ENCODE measurements around the gene TAF1B.

TAF1B gene

DNA sequence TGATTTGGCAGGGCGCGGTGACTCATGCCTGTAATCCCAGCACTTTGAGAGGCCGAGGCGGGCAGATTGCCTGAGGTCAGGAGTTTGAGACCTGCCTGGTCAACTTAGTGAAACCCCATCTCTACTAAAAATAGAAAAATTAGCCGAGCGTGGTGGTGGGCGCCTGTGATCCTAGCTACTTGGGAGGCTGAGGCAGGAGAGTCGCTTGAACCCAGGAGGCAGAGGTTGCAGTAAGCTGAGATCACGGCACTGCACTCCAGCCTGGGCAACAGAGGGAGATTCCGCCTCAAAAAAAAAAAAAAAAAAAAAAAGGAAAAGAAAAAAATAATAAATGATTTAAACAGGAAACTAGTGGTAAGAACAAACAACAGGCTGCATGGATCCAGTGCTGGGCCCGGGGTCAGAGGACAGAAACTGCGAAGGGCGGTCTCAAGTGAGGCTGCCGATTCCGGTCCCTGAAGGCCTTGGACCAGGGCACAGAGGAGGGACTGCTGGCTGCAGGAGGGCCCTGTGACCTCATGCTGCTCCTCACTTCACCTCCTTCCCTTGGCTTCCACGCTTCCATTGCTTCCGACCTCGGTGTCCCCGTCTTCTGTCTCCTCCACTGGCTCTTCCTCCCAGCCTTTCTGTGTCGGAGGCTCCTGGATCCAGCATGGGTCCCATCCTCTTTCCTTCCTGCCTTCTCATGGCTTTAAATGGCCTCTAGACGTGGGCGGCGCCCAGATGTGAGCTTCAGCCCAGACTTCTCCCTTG lies 106.1 kb downstream of the TAF1B start:
- TF ChIP-seq POLR2A (IDR thresholded peaks at IDR 0.05; ENCODE audit: low read depth, low read length) = no peak
- no peak for TF ChIP-seq TAF1 (IDR thresholded peaks at IDR 0.05; ENCODE audit: borderline replicate concordance, low read depth, low read length)
- TF ChIP-seq POLR2AphosphoS5 (IDR thresholded peaks at IDR 0.05; ENCODE audit: low read depth, low read length) = no peak
- DNase-seq (ENCODE audit: insufficient read length) (no peak), FAIRE-seq (no peak)

DNA sequence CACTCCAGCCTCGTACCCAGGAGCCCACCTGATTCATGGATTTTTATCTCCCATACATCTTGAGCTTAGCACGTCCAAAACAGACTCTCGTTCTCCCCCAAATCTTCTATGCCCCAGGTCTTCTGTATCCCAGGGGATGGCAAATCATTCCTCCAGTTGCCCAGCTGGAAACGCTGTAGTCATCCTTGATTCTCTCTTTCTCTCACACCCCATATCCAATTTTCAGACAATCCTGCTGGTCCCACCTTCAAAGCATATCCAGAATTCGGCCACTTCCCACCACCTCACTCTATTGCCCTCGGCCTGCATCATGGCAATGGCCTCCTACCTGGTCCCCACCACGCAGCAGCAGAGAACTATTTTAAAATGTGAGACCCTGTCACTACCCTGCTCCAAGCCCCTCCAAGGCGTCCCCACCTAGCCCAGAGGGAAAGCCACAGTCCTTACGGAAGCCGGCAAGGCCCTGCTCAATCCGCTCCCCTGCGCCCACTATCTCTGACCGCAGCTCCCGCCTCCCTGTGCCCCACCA lies 106.8 kb downstream of the TAF1B start:
- FAIRE-seq (no peak), DNase-seq (ENCODE audit: insufficient read length) (no peak)
- TF ChIP-seq POLR2A (IDR thresholded peaks at IDR 0.05; ENCODE audit: low read depth, low read length) = no peak
- no peak for TF ChIP-seq POLR2AphosphoS5 (IDR thresholded peaks at IDR 0.05; ENCODE audit: low read depth, low read length)
- no peak for TF ChIP-seq TAF1 (IDR thresholded peaks at IDR 0.05; ENCODE audit: borderline replicate concordance, low read depth, low read length)

DNA sequence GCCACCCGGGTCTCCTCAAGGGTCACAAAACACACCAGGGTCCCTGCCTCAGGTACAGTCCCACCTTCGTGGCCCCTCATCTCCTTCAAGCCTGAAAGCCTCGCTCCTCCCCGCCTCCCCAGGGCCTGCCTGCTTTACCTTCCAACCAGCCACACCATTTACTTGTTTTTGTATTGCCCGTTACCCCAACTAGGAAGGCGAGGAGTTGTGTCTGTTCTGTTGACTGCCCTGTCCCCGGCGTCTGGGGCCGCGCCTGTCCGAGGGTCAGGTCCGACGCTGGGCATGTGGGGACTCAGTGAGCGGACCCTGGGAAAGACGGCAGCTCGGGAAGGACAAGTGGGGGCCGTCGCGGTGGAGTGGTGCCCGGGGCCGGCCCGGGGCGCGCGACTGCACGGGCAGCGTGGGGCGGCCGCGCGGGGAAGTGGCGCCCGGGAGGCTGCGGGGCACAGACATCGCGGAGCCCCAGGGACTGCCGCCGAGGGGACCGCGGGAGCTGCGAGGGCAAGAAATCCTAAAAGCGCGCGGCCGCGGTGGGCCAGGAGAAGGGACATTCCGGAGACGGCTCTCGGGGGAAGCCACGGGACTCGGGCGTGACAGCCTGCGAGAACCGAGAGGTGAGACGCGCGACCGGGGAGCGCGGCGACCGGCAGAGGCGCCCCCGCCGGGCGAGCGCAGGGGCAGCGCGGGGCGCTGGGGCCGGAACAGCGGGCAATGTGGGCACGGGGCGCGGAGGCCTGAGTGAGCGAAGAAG lies 107.4 kb downstream of the TAF1B start:
- TF ChIP-seq POLR2A (IDR thresholded peaks at IDR 0.05; ENCODE audit: low read depth, low read length) = no peak; the same call in 1 of the 2 replicates
- TF ChIP-seq TAF1 (IDR thresholded peaks at IDR 0.05; ENCODE audit: borderline replicate concordance, low read depth, low read length) = no peak
- FAIRE-seq (no peak), DNase-seq (ENCODE audit: insufficient read length) (peak; percentile 63)

- FAIRE-seq (no peak), DNase-seq (ENCODE audit: insufficient read length) (no peak)
- TF ChIP-seq TAF1 (IDR thresholded peaks at IDR 0.05; ENCODE audit: borderline replicate concordance, low read depth, low read length) = no peak
- TF ChIP-seq POLR2AphosphoS5 (IDR thresholded peaks at IDR 0.05; ENCODE audit: low read depth, low read length) = no peak
- TF ChIP-seq POLR2A (IDR thresholded peaks at IDR 0.05; ENCODE audit: low read depth, low read length) = no peak
Observed at GRCh38 chr2:9951272-9951521, 107.9 kb downstream of the TAF1B start.

DNA sequence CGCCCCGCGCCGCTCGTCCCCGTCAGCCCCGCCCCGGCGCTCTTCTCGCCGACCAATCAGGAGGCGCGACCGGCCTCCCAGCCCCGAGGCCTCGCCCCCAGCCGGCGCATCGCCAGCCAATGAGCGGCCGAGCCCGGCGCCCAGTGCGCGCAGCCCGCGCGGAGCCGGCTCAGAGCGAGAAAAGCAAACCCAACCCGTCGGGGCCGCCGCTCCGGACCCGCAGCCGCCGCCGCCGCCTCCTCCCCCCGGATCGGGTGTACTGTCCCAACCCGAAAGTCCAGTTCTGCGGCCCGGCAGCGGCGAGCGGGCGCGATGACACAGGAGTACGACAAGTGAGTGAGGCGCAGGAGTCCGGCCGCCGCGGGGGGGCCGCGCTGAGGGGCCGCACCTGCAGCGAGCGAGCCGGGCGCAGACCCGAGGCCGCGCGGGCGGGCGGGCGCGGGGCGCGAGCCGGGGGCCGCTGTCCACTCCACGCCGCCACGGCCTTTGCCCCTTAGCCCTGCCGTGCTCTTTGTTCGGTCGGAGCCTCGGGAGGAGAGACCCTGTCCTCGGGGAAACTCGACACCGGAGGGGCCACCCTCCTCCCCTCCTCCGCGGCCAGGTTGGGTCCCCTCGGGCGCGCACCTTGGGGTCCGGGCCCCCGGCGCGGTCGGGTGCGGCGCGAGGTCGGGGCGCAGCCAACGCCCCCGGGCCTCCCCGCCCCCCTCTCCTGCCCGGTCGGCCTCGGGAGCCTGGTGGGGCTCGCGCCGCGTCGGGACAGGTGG lies 108.4 kb downstream of the TAF1B start, which contains the start of gene GRHL1:
TSS of gene GRHL1 (plus strand) at position 172 of the 764 bp plus-strand sequence. CDS start at position 313, 141 bp downstream.
- TF ChIP-seq TAF1 (IDR thresholded peaks at IDR 0.05; ENCODE audit: borderline replicate concordance, low read depth, low read length) = no peak
- TF ChIP-seq POLR2A (IDR thresholded peaks at IDR 0.05; ENCODE audit: low read depth, low read length) = no peak
- no peak for TF ChIP-seq POLR2AphosphoS5 (IDR thresholded peaks at IDR 0.05; ENCODE audit: low read depth, low read length)
- peak; percentile 86 for FAIRE-seq
- DNase-seq (ENCODE audit: insufficient read length) = peak; percentile 99

- no peak for DNase-seq (ENCODE audit: insufficient read length)
- no peak for TF ChIP-seq POLR2AphosphoS5 (IDR thresholded peaks at IDR 0.05; ENCODE audit: low read depth, low read length)
- TF ChIP-seq TAF1 (IDR thresholded peaks at IDR 0.05; ENCODE audit: borderline replicate concordance, low read depth, low read length) = no peak
- TF ChIP-seq POLR2A (IDR thresholded peaks at IDR 0.05; ENCODE audit: low read depth, low read length) = no peak
- FAIRE-seq = no peak
Observed at GRCh38 chr2:9952286-9952737, 109.0 kb downstream of the TAF1B start.

DNA sequence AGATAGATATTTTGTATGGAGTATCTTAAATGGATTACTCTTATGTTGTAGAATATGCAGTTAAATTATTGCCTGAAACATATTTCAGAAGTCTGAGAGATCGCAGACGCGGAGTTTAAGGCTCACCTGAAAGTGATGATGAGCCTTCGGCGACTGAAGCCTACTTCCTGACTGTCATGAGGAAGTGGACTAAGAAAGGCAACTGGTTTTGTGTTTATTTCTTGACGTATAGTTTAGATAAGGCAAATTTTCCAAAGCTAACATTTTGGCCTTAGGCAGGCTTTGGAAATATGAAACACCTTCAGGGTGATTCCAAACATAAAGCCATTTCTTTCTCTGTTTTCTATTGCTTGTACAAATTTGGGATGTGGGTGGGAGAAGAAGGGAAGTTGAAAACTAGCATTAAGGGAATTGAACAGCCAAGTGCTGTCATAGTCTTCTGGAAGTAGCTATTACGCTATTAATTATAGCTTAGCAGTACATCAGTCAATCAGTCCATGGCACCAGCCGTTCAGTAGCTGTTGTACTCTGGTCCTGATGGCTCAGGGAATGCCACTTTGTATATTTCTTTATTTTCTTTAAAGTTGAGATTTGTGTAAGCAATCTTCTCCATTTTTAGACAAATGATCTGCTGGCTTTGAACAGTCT lies 109.7 kb downstream of the TAF1B start:
- DNase-seq (ENCODE audit: insufficient read length) = no peak
- TF ChIP-seq POLR2A (IDR thresholded peaks at IDR 0.05; ENCODE audit: low read depth, low read length) (no peak), TAF1 (IDR thresholded peaks at IDR 0.05; ENCODE audit: borderline replicate concordance, low read depth, low read length) (no peak), POLR2AphosphoS5 (IDR thresholded peaks at IDR 0.05; ENCODE audit: low read depth, low read length) (no peak)
- FAIRE-seq = no peak

- DNase-seq (ENCODE audit: insufficient read length) (no peak), FAIRE-seq (no peak)
- no peak for TF ChIP-seq POLR2A (IDR thresholded peaks at IDR 0.05; ENCODE audit: low read depth, low read length)
- no peak for TF ChIP-seq POLR2AphosphoS5 (IDR thresholded peaks at IDR 0.05; ENCODE audit: low read depth, low read length)
- no peak for TF ChIP-seq TAF1 (IDR thresholded peaks at IDR 0.05; ENCODE audit: borderline replicate concordance, low read depth, low read length)
Observed at GRCh38 chr2:9954136-9954535, 110.9 kb downstream of the TAF1B start.

GRCh38 chr2:9958057-9958456 lies 114.8 kb downstream of the TAF1B start:
- no peak for TF ChIP-seq POLR2AphosphoS5 (IDR thresholded peaks at IDR 0.05; ENCODE audit: low read depth, low read length)
- FAIRE-seq = no peak

DNA sequence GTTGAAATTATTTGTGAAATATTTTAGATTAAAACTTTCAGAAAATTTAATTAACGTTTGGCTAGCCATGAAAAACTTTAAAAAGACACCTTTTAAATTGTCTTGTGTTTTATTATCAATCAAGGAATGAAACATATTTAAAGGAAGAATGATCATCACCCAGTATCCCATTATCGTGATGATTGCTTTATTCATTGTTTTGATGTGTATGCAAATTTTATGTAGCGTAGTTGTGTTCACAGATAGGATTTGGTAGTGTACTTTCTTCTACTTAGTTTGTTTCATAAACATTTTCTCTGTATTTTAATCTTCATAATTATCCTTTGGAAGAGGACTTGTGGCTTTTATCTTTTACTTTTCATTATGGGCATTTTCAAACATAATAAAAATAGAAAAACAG lies 116.0 kb downstream of the TAF1B start:
- TF ChIP-seq POLR2A (IDR thresholded peaks at IDR 0.05; ENCODE audit: low read depth, low read length) (no peak), POLR2AphosphoS5 (IDR thresholded peaks at IDR 0.05; ENCODE audit: low read depth, low read length) (no peak), TAF1 (IDR thresholded peaks at IDR 0.05; ENCODE audit: borderline replicate concordance, low read depth, low read length) (no peak)
- FAIRE-seq (no peak), DNase-seq (ENCODE audit: insufficient read length) (no peak)

More at GRCh38 chr2:9958057-9958456, 114.8 kb downstream of the TAF1B start:
- no peak for DNase-seq (ENCODE audit: insufficient read length)

DNA sequence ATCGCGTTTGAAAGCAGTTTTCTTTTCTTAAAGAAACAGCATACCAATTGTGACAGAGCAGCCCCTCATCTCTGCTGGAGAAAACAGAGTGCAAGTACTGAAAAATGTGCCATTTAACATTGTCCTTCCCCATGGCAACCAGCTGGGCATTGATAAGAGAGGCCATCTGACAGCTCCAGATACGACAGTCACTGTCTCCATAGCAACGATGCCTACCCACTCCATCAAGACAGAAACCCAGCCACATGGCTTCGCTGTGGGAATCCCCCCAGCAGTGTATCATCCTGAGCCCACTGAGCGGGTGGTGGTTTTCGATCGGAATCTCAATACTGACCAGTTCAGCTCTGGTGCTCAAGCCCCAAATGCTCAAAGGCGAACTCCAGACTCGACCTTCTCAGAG lies 117.7 kb downstream of the TAF1B start:
- TF ChIP-seq TAF1 (IDR thresholded peaks at IDR 0.05; ENCODE audit: borderline replicate concordance, low read depth, low read length) = no peak
- no peak for TF ChIP-seq POLR2A (IDR thresholded peaks at IDR 0.05; ENCODE audit: low read depth, low read length)
- TF ChIP-seq POLR2AphosphoS5 (IDR thresholded peaks at IDR 0.05; ENCODE audit: low read depth, low read length) = no peak
- FAIRE-seq (no peak), DNase-seq (ENCODE audit: insufficient read length) (no peak)

Data from GM12892 (cell line).